HFF-Myc (cell line): ENCODE data around the gene HTD2.
"Not testable (repeated sequence)": the region's sequence is repeated elsewhere in the genome, so short reads cannot be mapped to it uniquely, and the experiment has no call there.

Experiments used
- DNase-seq: peaks from one replicate; pipeline ENCODE4 v3.0.0-alpha.2; 2011; ENCODE audit warnings: low read depth; ENCODE audit errors: extremely low read depth
- H3K4me3 ChIP-seq: replicated peaks from 2 replicates; pipeline ENCODE4 v1.5.1; 2011; ENCODE audit warnings: low read depth, mild to moderate bottlenecking, control low read depth, low read length
- TF ChIP-seq, protein P1 (sequence below): IDR thresholded peaks from 2 replicates; pipeline ENCODE4 v1.5.1; 2012; ENCODE audit warnings: mild to moderate bottlenecking, low read depth, low read length, control low read depth; ENCODE audit errors: missing control alignments

Gene HTD2

DNA sequence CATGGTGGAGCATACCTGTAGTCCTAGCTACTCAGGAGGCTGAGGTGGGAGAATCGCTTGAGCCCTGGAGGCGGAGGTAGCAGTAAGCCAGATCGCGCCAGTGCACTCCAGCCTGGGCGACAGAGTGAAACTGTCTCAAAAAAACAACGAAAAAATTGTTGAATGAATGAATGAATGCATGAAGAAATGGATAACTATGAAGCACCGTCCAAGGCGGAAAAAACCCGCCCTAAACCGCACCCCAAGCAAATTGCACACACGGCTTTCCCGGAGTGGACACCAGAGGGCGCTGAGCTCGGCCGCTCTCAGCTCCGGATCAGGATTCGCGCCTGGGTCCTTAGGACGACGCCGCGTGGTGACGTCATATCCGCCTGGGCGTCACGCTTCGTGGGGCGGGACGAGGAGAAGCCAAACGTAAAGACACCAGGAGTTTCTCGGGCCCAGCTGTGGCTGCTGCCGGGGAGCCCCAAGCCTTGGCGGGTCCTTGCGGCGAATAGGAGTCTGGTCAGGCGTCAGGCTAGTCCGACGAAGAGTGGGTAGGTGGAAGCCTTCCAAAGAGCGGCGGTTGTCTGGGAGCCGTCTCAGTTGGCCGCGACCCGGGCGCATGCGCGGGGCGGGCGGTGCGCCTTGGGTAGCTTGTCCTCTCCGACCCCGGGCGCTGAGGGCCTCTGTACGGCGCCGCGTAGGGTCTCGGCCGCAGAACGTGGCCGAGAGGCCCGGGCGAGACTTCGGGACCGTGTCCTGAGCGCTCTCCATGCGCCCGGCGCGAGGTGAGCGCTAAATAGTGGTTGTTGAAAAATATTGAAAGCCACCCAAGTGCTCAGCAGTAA, at the start of gene HTD2, which contains the start of gene RPP14:
Gene HTD2, plus strand, starts transcription at position 639 of the 830 bp plus-strand sequence. CDS start 11,094 bp downstream, outside the sequence.
Gene RPP14, plus strand, starts transcription at position 364 of the 830 bp plus-strand sequence. CDS start 4,085 bp downstream, outside the sequence.
- TF ChIP-seq, protein P1, sequence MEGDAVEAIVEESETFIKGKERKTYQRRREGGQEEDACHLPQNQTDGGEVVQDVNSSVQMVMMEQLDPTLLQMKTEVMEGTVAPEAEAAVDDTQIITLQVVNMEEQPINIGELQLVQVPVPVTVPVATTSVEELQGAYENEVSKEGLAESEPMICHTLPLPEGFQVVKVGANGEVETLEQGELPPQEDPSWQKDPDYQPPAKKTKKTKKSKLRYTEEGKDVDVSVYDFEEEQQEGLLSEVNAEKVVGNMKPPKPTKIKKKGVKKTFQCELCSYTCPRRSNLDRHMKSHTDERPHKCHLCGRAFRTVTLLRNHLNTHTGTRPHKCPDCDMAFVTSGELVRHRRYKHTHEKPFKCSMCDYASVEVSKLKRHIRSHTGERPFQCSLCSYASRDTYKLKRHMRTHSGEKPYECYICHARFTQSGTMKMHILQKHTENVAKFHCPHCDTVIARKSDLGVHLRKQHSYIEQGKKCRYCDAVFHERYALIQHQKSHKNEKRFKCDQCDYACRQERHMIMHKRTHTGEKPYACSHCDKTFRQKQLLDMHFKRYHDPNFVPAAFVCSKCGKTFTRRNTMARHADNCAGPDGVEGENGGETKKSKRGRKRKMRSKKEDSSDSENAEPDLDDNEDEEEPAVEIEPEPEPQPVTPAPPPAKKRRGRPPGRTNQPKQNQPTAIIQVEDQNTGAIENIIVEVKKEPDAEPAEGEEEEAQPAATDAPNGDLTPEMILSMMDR, result peak; percentile 97

DNA sequence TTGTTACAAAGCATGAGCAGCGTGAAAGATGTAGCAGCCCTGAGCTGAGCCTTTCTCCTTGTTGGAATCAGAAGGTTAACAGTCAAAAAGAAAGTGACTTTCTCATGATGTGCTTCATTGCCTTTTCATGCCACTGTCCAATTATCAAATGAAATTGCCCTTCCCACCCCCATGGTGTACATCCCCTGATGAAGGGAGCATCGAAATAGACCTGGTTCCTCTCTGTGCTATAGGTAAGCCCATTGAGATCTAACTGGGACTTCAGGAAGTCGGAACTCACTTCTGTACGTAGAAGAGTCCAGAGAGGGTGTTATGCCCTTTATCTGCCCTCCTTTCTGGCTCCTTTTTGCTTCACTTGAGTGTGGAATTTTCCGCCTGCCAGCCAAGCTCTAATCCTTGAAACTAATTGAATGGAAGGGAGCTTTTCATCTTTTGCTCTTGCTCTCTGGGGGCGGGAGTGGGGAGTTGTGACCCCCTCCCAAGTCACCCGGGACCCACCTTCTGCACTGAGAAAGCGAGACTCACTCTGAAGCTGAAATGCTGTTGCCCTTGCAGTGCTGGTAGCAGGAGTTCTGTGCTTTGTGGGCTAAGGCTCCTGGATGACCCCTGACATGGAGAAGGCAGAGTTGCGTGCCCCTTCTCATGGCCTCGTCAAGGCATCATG, 47.8 kb upstream of the HTD2 start:
- TF ChIP-seq, protein P1, result no peak
- DNase-seq, result no peak
- H3K4me3 ChIP-seq, result no peak overlapping the region

More for the DNA sequence above, at the start of gene HTD2, which contains the start of gene RPP14:
- DNase-seq, result peak; percentile 90
- H3K4me3 ChIP-seq, result peak within 1 kb of the TSS; percentile 97

DNA sequence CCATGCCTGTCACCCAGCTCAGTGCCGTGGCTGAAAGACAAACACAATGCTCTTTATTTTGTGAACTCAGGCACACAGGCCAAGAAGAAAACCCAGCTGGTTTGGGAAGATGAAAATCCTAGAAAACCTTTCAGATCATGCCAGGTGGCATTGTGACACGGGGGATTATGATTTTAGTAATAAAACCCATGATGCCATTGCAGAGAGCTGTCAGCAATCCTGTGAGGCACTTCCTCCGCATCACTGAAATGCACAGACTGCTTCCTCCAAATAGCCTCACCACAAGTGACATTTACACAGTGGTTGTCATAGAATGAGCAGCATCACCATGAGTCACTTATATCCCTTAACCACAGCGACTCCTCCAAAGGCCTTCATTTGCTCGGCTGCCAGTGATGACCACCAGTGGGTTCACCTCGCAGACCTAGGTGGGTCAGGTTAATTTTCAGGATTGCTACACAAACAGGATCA, 46.0 kb upstream of the HTD2 start:
- H3K4me3 ChIP-seq, result no peak overlapping the region
- TF ChIP-seq, protein P1, result no peak
- no peak for DNase-seq

DNA sequence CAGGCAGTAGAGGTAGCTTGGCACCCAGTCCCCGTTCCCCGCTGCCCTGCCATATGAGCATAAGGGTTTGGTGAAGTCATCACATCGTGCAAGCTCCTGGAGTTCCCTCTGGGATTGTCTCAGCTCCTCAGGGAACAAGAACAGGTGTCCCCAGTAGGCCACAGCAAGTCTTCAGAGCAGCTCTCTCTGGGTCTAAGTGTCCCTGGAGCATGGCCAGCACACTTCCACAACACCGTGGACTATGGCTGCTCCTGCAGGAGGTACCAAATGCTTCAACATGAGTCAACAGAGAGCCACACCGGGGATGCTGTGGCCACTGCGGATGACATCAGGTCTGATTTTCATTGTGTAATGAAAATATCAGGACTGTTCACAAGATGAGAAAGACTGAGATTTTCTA, 45.6 kb upstream of the HTD2 start:
- TF ChIP-seq, protein P1, result no peak
- no peak for DNase-seq

DNA sequence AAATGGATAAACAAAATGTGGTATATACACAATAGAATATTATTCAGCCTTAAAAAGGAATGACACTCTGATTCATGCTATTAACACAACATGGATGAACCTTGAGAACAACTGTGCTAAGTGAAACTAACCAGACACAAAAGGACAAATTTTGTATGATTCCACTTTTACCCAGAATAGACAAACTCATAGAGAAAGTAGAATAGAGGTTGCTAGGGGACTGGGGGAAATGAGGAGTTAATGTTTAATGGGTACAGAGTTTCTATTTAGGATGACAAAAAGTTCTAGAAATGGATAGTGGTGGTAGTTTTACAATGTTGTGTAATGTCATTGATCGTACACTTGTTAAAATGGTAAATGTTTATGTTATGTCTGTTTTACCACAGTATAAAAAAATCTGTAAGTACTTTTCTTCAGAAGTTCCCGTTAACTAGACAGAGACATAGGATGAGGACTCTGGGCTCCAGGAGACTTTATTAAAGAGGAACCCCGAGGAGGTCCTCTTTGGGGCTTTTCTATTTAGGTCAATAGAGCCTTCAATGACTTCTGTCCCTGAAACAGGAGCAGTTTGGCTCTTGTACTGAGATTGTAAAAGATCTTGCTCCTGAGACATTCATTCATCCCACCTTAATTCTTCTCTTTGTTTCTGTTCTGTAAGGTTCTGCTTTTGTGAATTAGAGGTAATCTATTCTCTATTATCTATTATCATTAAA, 44.2 kb upstream of the HTD2 start:
- TF ChIP-seq, protein P1, result no peak
- H3K4me3 ChIP-seq, result no peak overlapping the region
- no peak for DNase-seq

More for the DNA sequence above, 45.6 kb upstream of the HTD2 start:
- no peak overlapping the region for H3K4me3 ChIP-seq

DNA sequence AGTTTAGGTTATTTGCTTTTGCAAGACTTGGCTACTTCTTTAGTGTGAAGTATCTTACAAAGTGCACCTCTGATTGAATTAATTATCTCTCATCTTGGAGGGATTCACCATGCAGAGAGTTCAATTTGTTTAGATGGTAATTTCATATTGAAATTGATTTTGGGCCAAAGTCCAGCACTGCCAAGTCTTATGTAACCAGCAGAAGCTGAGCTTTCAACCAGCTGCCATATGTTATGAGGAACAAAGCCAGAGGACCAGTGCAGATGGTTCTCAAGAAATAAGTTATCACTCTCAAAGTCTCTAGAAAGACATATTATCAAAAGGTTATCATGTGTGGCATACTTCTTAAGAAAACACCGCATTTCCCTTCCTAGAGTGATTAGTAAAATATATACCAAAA, 39.7 kb upstream of the HTD2 start:
- DNase-seq, result no peak
- TF ChIP-seq, protein P1, result no peak
- no peak overlapping the region for H3K4me3 ChIP-seq

DNA sequence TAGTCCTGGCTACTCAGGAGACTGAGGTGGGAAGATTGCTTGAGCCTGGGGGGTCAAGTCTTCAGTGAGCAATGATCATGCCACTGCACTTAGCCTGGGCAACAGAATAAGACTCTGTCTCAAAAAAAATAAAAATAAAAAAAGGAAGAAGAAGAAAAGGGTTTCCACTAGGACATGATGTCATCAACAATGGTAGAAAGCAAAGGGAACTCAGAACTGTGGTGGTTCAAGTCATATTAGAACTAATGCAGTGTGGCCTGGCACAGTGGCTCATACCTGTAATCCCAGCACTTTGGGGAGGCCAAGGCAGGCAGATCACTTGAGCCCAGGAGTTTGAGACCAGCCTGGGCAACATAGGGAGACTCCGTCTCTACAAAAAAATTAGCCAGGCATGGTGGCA, 38.8 kb upstream of the HTD2 start:
- H3K4me3 ChIP-seq, DNase-seq: not testable (repeated sequence)
